ENCODE results near the gene FRMD4A. TPM values are rescaled to one million over a fixed set of nuclear protein-coding genes. Genes with fewer than 3 reads are reported as not detected.
A peak's percentile ranks its signal among the peaks of the same experiment; 100 is the strongest.

The FRMD4A gene
- total RNA-seq, 1 experiment from 2014 or later: 18.3 TPM

DNA sequence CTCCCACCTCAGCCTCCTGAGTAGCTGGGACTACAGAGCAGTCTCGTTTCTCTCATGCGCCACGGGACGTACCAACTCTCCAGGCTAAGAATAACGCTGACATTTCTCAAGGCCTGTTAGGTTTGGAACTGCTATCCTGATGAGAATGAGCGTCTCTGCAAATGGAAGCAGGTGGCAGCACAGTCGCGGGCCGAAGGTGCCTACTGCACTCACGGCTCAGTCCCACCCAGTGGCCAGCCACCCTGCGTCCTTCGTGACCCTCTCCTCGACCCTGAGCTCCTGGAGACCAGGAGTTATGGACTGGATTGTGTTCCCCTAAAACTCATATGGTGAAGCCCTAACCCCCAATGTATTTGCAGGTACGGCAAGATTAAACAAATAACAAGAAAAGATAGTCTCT lies 469.8 kb downstream of the FRMD4A start:
- H3K4me1 ChIP-seq (replicated peaks; ENCODE audit: insufficient read depth): peaks cover 15% of the 10 kb centered on the region
- no peak for DNase-seq
- BruUV-seq (replicated peaks): no TSS peak
- H3K27ac ChIP-seq: no peak overlapping the region
- H2AFZ ChIP-seq: no peak overlapping the region
- H3K9me3 ChIP-seq (ENCODE audit: insufficient read depth, low read depth): no peaks in the 10 kb centered on the region
- no peak overlapping the region for H3K4me3 ChIP-seq
- no peak for TF ChIP-seq CTCF (conservative IDR thresholded peaks at IDR 0.05)
- TF ChIP-seq EZH2 (IDR thresholded peaks at IDR 0.05; ENCODE audit: low read depth): no peak
- ChIA-PET CTCF (interaction anchor here (0.6 kb wide), 1 partner anchor 78 kb away, joined by 6 read pairs; no protein-coding TSS in a partner anchor), POLR2A (ENCODE audit: unreplicated experiment) (interaction anchor here (0.6 kb wide), 1 partner anchor 718 kb away, joined by 3 read pairs; no protein-coding TSS in a partner anchor)
- H3K36me3 ChIP-seq (ENCODE audit: low read depth): no peaks in the 10 kb centered on the region
- no peaks in the 10 kb centered on the region for H4K20me1 ChIP-seq (ENCODE audit: insufficient read depth)
- no peaks in the 10 kb centered on the region for H3K79me2 ChIP-seq (ENCODE audit: low read depth)
- H3K9me2 ChIP-seq (ENCODE audit: insufficient read depth): no peaks in the 10 kb centered on the region
- H3K27me3 ChIP-seq (ENCODE audit: insufficient read depth, low read depth): no peaks in the 10 kb centered on the region
- H3F3A ChIP-seq (ENCODE audit: insufficient read depth, low read depth): peaks cover 16% of the 10 kb centered on the region
- intact Hi-C loops (cut with micrococcal nuclease; ENCODE audit: unreplicated experiment): no loop called here
- H3K4me2 ChIP-seq: no peak overlapping the region

DNA sequence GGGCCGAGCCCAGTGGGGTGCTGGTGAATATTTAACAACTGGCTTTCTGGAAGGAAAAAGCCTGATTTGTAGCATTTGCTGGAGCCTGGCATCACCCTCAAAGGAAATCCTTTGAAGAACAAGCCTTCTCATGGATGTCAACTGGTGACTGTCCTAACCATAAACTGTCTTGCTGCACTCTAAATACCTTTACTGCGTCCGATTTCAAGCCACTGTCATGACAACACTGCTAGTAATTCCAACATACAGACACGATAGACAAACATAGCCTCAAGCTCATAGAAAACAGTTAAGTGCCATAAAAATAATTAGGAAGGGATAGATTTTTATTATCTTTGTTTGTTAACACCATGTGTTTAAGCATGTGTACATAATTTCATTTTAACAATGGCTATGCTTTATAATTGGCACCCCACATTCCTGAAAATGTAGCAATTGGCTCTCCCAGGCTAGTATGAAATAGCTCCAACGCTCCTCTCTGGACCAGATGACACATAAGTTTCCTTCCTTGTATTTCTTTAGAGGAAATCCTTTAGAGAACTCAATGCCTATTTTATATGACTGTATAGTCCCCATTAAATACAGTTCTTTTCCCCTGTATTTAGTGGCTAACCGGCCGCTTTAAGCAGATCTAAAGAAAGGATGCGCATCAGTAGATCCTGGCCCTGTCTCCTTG lies 470.6 kb downstream of the FRMD4A start:
- CTCF ChIA-PET: no interaction called here
- DNase-seq: peak in 1 of 2 experiments; percentile 55
- no peaks in the 10 kb centered on the region for H3K79me2 ChIP-seq (ENCODE audit: low read depth)
- TF ChIP-seq CTCF (conservative IDR thresholded peaks at IDR 0.05): no peak
- TF ChIP-seq EZH2 (IDR thresholded peaks at IDR 0.05; ENCODE audit: low read depth): no peak
- no peak overlapping the region for H3K27ac ChIP-seq
- H3K9me2 ChIP-seq (ENCODE audit: insufficient read depth): no peaks in the 10 kb centered on the region
- POLR2A ChIA-PET (ENCODE audit: unreplicated experiment): interaction anchor here (0.6 kb wide), 1 partner anchor 719 kb away, joined by 3 read pairs; no protein-coding TSS in a partner anchor
- peaks cover 9% of the 10 kb centered on the region; the same call in 1 of the 2 replicates for H3K4me1 ChIP-seq (replicated peaks; ENCODE audit: insufficient read depth)
- H3K36me3 ChIP-seq (ENCODE audit: low read depth): no peaks in the 10 kb centered on the region
- H3K4me2 ChIP-seq: no peak overlapping the region
- no peaks in the 10 kb centered on the region for H3K27me3 ChIP-seq (ENCODE audit: insufficient read depth, low read depth)
- no peaks in the 10 kb centered on the region for H3K9me3 ChIP-seq (ENCODE audit: insufficient read depth, low read depth)
- BruUV-seq (replicated peaks): no TSS peak
- H2AFZ ChIP-seq: no peak overlapping the region
- intact Hi-C loops (cut with micrococcal nuclease; ENCODE audit: unreplicated experiment): no loop called here
- H3K4me3 ChIP-seq: no peak overlapping the region
- peaks cover 8% of the 10 kb centered on the region for H3F3A ChIP-seq (ENCODE audit: insufficient read depth, low read depth)
- H4K20me1 ChIP-seq (ENCODE audit: insufficient read depth): no peaks in the 10 kb centered on the region

DNA sequence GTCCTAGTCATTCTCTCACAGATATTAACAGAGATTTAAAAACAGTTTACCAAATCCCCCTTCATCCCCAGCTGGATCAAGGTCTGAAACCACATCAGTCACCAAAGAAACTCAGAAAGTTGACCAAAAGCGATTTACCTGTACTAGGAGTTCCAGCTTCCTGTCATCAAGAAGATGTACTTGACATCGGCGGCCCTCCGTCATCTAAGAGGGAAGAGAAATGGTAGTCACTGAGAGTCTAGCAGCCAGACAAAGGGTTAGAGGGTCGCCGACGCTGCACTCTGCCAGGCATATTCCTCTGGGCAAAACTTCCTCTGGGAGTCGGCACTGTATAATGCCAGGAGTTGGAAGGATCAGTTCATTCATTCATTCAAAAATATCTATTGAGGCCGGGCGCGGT lies 472.0 kb downstream of the FRMD4A start:
- H3K79me2 ChIP-seq (ENCODE audit: low read depth): no peaks in the 10 kb centered on the region
- no peak for DNase-seq
- H3K27me3 ChIP-seq (ENCODE audit: insufficient read depth, low read depth): no peaks in the 10 kb centered on the region
- H4K20me1 ChIP-seq (ENCODE audit: insufficient read depth): no peaks in the 10 kb centered on the region
- no peaks in the 10 kb centered on the region for H3K9me3 ChIP-seq (ENCODE audit: insufficient read depth, low read depth)
- no peaks in the 10 kb centered on the region for H3K9me2 ChIP-seq (ENCODE audit: insufficient read depth)
- intact Hi-C loops (cut with micrococcal nuclease; ENCODE audit: unreplicated experiment): no loop called here
- no peak overlapping the region for H3K4me3 ChIP-seq
- H3K27ac ChIP-seq: no peak overlapping the region
- CTCF ChIA-PET: no interaction called here
- no peak overlapping the region for H3K4me2 ChIP-seq
- no peak overlapping the region for H2AFZ ChIP-seq
- TF ChIP-seq EZH2 (IDR thresholded peaks at IDR 0.05; ENCODE audit: low read depth) (no peak), CTCF (conservative IDR thresholded peaks at IDR 0.05) (no peak)
- H3K36me3 ChIP-seq (ENCODE audit: low read depth): no peaks in the 10 kb centered on the region
- BruUV-seq (replicated peaks): no TSS peak
- H3F3A ChIP-seq (ENCODE audit: insufficient read depth, low read depth): no peaks in the 10 kb centered on the region
- POLR2A ChIA-PET (ENCODE audit: unreplicated experiment): no interaction called here
- 0 out of 2 replicates have a peak, but pooled peaks cover 3% of the 10 kb centered on the region for H3K4me1 ChIP-seq (replicated peaks; ENCODE audit: insufficient read depth)
